ENCODE measurements around the gene STK32B.

The STK32B gene

DNA sequence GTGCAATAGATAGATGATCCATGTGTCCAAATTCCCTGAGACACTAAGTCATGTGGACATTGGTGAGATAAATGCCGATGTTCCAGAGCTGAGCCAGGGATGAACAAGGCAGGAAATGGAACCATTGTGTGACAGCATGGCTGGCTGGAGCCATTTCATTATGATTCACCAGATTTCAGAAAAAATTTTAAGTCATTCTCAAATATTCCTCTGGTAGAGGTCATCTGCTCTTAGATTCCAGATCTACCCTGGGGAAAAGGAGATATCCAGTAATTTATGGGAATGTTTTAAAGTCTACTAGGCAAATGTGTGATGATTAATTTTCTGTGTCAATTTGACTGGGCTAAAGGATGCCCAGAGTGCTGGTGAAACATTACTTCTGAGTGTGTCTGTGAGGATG lies 287.3 kb downstream of the STK32B start:
- DNase-seq (ENCODE audit: low read depth in 2 of 2, low spot score in 1 of 2), result no peak

GRCh38 chr4:5340991-5341451 lies 289.7 kb downstream of the STK32B start:
- DNase-seq (ENCODE audit: low read depth in 2 of 2, low spot score in 1 of 2), result no peak

DNA sequence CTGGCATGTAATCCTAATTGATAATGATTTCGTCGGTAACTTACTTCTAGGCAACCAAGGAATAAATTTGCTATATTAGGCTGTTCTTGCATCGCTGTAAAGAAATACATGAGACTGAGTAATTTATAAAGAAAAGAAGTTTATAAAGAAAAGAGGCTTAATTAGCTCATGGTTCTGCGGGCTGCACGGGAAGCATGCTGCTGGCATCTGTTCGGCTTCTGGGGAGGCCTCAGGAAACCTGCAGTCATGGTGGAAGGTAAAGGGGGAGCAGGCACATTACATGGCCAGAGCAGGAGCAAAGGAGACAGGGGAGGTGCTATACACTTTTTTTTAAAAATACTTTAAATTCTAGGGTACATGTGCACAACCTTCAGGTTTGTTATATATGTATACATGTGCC lies 290.2 kb downstream of the STK32B start:
- no peak for DNase-seq (ENCODE audit: low read depth in 2 of 2, low spot score in 1 of 2)

GRCh38 chr4:5355846-5356245 lies 304.6 kb downstream of the STK32B start:
- no peak for DNase-seq (ENCODE audit: low read depth in 2 of 2, low spot score in 1 of 2)

DNA sequence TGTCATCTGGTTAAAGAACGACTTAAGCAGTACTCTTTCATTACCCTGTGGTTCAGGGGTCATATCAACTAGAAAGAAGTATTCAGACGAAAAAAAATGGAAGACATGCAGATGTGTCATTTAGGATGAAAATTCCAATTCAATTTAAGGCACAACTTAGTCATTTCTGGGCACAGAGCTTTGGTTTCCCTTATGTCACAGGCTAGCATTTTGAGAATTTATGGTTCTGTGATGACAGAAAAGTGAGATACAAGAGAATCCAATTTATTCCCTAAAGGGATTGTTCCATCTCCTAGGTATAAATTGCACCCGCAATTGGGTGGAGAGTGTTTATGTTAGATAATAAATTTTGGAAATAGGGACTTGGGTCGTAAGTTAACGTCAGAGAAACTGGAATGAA lies 306.6 kb downstream of the STK32B start:
- DNase-seq (ENCODE audit: low read depth in 2 of 2, low spot score in 1 of 2), result no peak

- no peak for DNase-seq (ENCODE audit: low read depth in 2 of 2, low spot score in 1 of 2)
Measured at GRCh38 chr4:5361968-5362367, 310.7 kb downstream of the STK32B start.

- no peak for DNase-seq (ENCODE audit: low read depth in 2 of 2, low spot score in 1 of 2)
Measured at GRCh38 chr4:5364406-5364805, 313.1 kb downstream of the STK32B start.

- DNase-seq (ENCODE audit: low read depth in 2 of 2, low spot score in 1 of 2), result no peak
Measured at GRCh38 chr4:5365071-5366008, 314.1 kb downstream of the STK32B start.

DNA sequence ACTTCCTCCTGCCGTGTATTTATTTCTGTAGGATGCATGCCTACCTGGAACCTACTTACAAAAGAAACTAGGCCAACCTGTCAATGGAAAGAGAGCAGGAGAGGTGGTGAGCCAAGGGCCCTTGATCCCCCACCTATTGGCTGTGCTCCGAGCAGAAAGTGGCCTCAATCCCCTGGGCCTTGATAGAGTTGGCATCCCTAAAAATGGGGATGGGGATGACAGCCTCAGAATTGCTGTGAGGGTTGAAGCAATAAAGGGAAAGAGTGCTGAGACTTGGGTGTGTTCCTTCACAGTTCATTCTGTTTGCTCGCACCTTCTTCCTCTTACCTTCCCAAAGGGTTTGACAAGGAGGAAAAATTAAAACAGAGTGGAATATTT lies 314.7 kb downstream of the STK32B start:
- DNase-seq (ENCODE audit: low read depth in 2 of 2, low spot score in 1 of 2), result no peak

DNA sequence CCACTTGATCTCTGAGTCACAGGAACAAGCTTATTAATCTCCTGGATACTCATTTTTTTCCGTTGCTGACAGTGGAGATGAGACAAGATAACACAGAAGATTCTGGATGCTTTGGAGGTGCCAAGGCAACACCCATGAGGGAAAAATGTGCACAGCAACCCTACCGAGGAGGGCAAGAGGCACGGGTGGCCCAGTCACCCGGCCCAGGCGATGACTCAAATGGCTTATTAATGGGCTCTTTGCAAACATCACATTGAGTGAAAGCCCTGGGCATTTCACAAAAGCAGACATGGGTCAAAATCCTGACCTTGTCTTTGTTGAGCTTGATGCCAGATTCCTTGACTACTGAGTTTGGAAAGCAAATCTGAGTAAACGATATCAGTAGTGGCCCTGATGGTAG lies 315.1 kb downstream of the STK32B start:
- DNase-seq (ENCODE audit: low read depth in 2 of 2, low spot score in 1 of 2), result no peak

GRCh38 chr4:5368426-5368825 lies 317.1 kb downstream of the STK32B start:
- DNase-seq (ENCODE audit: low read depth in 2 of 2, low spot score in 1 of 2), result no peak

DNA sequence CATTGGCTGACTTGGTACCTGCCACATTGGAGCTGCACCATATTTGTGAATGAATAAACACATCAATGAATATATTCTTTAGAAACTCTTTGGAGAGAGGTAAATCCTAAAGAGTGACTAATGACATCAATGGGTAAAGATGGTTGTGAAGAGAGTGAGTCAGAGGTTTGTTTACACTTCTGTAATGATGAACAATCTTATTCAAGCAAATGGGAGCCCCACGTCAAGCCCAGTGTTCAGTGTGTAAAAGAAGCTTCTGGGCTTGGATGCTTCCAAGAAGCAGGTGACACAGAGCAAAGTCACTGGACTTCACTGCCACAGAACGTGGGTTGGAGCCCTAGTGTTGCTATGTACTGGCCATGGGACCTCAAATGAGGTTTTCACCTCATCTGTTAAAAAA lies 319.0 kb downstream of the STK32B start:
- DNase-seq (ENCODE audit: low read depth in 2 of 2, low spot score in 1 of 2), result no peak

DNA sequence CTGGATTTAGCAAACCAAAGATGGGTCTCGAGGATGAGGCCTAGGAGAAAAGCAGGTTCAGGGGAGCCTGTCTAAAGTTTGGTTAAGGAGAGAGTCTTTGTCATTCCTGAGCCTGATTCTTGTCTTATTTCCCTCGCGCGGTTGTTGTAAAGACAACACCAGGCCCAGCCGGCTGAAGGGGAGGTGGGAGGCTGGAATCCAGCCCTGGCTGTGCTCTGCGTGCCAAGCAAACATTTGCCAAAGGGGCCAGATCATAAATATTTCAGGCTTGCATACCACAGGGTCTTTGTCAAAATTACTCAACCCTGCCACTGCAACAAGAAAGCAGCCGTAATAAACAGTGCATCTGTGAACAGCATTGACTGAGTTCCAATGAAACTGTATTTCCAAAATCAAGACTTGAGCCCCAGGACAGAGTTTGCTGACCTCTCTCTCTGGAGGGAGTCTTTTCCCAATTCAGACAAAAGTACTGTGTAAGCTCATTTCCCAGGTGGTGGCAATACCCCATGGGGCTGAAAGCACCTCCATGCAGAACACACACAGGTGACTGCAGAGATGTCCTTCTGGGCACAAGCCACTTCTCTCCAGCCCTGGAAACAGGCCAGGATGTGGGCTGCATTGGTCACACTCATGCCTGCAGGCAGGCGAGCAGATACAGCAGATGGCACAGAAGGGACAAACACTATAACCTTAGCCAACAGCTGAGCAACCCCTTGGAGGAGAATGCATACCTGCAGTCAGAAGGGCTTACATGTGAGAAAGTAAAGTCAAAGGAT lies 320.3 kb downstream of the STK32B start:
- DNase-seq (ENCODE audit: low read depth in 2 of 2, low spot score in 1 of 2), result no peak

GRCh38 chr4:5372198-5372597 lies 320.9 kb downstream of the STK32B start:
- DNase-seq (ENCODE audit: low read depth in 2 of 2, low spot score in 1 of 2), result no peak

GRCh38 chr4:5373327-5373726 lies 322.0 kb downstream of the STK32B start:
- DNase-seq (ENCODE audit: low read depth in 2 of 2, low spot score in 1 of 2), result no peak

DNA sequence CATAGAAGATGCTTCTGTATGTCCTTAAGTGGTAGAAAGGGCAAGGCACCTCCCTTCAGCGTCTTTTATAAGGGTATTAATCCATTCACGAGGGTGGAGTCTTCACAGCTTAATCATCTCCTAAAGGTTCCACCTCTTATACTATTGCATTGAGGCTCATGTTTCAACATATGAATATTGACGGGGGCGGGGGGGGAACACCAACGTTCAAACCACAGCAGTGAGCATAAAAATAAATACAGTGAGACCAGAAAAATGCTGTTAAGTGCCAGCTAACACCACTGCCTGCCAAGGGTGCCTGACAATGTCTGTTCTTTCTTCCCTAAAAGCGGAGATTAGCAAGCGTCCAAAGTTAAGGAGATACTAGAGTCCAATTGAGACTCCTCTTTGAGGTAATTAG lies 323.3 kb downstream of the STK32B start:
- DNase-seq (ENCODE audit: low read depth in 2 of 2, low spot score in 1 of 2), result no peak

GRCh38 chr4:5374994-5375393 lies 323.7 kb downstream of the STK32B start:
- DNase-seq (ENCODE audit: low read depth in 2 of 2, low spot score in 1 of 2), result no peak

DNA sequence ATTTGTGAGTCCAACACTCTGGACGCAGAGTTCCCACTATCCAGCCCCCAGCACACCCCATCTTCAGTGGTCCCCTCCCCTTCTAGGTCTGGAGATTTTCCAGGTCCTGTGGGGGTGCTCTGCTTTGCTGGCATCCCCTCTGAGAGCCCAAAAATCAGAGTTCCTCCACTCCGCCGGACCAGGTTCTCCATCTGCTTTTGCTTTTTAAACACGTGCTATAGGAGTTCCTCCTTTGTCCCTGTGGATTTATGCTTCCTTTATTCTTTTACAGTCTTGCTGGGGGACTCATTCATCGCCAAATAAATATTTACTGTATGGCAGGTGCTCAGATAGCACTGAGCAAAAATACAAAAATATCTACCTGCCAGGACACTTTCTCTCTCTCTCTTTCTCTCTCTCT lies 324.7 kb downstream of the STK32B start:
- no peak for DNase-seq (ENCODE audit: low read depth in 2 of 2, low spot score in 1 of 2)

- no peak for DNase-seq (ENCODE audit: low read depth in 2 of 2, low spot score in 1 of 2)
Measured at GRCh38 chr4:5378002-5378401, 326.7 kb downstream of the STK32B start.

DNA sequence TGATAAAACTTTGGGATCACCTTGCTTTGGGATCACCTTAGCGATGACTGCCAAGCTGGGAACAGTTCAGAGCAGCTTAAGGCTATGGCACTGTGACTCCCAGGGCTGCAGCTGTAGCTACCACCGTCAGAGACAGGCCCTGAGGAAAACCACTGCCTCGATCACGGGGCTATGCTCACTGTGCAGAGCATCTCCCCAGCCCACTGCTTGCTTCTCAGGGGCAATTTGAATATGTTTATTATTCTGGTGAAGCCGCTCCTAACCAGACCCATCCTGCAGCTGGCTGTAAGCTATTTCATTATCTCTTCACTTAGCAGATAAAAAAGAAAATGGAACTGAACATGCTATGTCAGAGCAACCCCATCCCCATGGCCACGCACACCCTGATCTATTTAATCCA lies 328.6 kb downstream of the STK32B start:
- DNase-seq (ENCODE audit: low read depth in 2 of 2, low spot score in 1 of 2), result no peak

- no peak for DNase-seq (ENCODE audit: low read depth in 2 of 2, low spot score in 1 of 2)
Measured at GRCh38 chr4:5381961-5382441, 330.7 kb downstream of the STK32B start.
